Measurements from ENCODE around the gene COMT.

Gene COMT

DNA sequence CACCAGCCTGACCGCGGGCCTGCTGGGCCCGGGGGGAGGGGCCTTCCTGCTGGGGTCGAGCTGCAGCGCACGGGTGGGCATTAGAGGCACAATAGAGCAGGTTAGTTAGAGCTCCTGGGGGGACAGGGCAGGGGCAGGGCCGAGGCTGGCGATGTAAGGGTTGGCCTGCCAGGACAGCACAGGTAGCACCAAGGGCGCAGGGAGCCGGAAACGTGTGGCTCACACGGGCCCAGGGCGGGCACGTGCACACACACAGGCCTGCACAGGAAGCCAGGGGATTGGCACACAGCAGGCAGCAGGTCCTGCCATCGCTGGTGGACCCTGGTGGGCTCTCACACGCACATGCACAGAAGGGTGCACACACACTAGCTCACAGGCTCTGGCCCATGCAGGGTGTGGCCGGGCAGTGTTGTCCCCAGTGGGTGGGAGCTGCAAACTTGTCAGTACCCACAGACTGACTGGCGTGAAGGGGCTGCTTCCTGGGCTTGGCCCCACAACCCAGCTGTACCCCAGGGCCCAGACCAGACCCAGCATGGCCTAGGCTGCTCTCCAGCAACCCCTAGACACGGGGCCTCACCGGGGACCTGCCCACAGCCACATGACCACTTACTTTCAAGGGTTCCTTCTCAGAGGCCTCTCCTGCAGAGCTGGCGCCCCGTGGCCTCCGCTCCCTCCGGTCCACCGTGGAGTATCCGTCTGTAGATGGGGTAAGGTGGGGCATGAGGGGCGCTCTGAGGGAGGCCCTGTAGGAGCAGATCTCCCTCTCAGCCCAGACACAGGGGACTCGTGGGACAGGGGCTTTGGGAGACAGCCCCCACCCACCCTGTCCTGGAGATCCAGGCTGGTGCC, 29.9 kb downstream of the COMT start:
- DNase-seq, result no peak

DNA sequence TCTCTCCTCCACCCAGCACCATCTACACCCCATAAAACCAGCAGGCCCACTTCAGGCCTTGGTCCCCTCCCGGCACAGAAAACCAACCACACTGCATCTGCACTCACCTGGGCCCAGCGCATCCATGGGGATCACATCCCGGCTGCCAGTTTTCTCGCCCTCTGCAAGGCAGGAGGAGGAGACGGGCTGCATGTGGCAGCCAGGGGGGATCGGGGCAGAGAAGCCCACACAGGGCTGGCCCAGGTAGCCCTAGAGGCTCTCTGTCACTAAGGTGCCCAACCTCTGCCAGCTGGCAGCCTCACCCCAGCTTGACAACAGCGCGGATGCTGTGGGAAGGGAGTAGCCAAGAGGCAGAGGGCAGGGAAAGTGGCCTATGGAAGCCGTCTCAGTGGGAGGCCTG, 30.7 kb downstream of the COMT start:
- no peak for DNase-seq

DNA sequence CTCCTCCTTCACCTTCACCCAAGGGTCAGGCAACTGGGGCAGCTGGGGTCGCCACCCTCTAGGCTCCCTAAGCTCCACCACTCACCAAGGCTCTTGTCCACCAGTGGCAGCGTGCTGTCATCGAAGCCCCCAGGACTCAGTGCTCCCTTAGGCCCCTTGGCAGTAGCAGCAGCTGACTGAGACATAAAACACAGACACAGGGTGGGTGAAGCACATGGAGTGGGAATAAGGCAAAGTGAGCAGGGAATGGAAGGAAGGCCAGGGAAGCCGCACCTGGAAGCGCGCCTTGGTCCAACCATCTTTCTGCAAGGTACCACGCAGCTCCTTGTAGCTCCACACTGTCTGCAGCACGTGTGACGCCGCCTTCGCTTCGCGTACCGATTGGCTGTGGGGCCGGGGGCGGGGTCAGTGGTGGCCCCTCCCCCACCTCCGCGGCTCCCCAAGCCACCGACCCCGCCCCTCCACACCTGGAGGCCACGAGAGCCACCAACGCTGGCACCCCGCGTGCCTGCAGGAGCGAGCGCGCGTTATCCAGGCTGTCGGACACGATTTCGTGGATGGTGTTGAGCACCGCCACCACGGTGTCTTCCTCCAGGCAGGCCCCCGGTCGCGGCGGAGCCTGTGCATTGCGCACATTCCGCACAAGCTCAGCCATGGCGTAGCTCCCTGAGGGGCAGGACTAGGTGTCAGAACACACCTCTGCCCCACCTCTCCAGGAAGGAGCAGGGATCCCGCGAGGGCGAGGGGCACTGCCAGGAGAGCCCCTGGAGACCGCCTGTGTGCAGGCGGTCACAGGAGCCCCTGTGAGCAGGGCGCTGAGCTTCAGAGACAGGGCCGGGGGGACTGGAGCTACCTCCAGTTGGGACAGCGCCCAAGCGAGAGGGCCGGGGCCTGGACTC, 31.3 kb downstream of the COMT start:
- no peak for DNase-seq

DNA sequence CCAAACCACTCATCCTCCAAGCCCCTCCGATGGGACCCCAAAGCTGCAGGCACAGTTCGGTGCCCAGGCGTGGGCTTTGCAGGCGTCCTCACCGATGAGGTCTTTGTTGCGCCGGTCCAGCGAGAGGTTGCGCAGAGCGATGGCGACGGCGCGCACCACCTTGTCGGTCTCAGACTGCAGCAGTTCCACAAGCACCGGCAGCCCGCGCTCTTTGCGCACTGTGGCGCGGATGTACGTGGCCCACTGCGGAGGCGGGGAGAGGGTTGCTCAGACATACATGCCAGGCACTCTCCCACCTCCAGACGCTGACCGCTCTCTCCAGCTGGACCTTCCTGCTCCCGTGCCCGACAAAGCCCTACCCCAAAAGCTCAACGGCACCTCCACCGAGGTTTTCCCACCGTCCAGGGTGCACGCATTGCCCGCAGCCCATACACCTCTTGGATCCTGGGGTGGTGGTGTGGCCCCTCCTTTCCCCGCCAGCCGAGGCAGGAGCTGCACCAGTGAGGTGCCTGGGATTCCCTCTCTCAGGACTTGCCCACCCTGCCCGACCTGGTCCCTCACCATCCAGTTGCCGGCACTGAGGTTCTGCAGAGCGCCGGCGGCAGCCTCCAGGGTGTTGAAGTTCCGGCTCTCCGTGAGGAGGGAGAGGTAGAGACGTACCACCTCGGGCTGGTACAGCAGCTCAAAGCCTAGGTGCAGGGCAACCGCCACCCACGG, 32.1 kb downstream of the COMT start:
- DNase-seq, result no peak

DNA sequence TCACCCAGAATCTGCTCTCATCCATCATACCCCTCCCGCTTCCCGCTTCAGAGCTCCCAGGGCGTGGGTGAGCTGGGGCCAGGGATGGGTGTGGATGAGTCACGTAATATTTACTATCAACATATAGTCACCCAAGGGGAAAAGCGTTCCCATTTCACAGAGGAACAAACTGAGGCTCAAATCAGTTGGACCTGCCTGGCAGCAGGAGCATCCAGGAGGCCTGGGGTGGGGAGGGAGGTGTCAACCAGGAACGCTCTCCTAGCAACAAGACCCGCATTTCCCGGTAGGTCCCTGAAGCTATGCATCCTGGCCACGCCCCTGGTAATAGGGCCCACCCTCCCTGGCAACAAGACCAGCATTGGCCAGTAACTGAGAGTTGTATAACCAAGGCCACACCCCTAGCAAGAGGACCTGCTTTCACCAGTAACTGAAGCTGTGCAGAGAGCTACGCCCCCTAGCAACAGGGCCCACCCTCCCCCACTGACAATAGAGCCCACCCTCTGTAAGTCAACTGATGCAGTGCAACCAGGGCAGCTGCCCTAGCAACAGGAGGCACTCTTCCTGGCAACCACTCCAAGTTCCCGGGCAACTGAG, 32.8 kb downstream of the COMT start:
- DNase-seq, result no peak

DNA sequence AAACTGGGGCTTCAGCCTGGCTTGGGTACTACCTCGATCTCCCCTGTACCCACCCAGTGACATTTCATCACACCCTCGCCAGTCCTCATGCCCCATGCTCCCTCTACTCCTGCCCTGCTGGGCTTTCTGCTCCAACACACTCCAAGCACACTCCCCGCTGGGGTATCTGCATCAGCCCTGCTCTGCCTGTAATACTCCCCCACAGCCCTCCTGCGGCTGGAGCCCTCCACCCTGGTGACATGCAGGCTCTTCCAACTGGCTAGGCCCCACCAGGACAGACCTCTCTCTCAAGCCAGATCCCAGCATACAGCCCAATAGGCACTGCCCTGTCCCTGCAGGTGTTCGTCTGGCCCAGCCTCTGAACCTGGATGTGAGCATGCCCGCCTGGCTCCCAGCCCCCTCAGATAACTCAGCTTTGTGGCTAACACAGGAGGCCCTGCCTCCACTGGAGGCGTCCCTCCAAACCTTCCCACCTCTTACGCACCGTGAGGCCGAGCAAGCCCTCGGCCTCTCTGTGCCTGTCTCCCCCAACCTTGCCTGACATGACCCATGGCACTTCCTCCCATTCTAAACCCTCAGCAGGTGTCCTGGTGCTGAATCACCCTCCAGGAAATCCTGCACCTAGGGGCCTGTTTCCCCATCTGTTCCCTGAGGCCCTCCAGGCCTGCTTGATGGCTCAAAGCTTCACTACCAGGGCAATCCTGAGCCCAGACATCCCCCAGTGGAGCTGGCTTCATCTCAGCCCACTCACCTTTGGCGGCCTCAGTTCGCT, 33.5 kb downstream of the COMT start:
- DNase-seq, result no peak

DNA sequence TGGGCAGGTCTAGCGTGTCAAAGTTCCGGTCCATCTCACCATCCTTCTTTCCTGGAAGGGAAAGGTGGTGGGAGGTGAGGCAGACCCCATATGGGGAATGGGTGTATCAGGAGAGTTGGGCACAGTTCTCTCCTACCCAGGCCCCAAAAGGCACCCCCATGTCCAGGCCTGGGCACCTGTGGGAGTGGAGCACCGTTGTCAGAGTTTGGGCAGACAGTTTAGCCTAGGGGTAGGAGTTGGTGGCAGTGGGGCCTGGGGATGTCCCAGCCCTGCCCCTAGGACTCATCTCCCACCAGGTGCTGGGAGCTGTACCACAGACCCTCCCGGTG, 34.1 kb downstream of the COMT start:
- DNase-seq, result no peak

DNA sequence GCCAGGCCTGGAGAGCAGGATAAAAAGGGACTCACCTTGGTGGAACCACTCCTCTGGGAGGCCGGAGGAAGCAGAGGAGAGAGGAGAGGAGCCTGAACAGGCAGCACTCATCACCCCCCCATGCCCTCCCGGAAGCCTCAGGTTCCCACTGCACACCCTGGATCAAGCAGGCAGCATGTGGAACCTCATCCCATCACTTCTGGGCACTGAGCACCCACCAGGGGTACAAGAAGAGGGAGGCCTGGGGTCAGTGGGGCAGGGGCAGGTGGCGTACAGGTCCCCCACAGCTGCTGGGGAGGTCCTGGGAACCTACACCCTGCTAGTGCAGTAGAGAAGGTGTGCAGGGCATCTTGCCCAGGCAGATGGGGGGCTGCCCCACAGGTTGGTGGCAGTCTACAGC, 35.1 kb downstream of the COMT start:
- DNase-seq, result no peak

DNA sequence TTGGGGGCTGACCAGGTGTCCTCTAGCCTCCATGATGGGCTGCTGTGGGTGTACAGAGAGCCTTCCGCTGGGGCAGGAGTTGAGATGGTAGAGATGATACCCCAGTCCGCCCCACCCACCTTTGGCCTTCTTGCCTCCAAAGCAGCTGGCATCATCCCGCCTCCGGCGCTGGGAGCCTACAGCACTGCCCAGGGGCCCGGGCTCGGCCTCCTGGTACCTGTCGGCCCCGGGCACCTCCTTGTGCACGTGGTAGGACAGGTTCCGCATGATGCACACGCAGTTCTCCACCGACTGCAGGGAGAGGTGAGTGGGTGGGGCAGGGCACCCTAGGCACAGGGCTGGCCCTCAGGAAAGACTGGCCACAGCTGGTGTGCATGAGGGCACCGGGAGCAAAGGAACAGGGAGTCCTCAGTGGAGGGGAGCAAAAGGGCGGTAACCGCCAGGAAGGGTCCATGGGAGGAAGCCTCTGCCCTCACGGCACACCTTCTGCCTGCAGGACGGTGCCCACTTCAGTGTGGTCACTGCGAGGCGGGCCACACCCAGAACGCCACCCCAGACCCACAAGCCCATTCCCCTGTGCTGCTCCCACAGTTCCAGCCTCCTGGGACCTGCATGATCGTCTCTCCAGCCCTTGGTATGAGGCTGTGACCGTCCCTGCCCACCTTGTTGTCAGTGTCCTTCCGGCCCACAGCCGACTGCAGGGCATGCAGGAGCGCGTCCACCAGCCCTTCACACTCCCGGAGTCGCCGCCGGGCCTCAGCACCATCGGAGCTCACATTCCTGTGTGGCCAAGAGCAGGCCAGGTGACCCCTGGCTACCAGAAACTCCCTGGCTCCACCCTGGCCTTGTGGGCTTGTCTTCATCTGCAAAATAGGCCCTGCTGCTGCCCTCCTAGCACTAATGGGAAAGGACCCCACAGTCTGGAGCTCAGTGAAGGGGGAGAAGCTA, 36.0 kb downstream of the COMT start:
- DNase-seq, result no peak

DNA sequence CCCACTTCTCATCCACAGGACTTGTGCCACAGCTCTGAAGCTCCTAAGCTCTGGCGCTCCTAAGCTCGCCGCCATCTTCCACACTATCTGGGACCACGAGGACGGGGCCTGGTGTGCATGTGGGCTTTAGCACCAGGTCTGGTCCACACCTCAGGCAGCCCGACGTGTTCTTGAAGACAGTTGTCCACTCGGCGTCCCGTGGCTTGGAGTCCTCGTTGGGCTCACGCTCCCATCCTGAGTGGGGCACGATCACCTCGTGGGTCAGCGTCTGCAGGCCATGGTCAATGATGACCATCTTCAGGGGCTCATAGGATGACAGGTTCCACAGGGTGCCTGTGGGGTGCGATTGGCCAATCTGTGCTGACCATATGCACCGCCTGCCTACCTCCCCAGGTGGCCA, 37.2 kb downstream of the COMT start:
- DNase-seq, result no peak

DNA sequence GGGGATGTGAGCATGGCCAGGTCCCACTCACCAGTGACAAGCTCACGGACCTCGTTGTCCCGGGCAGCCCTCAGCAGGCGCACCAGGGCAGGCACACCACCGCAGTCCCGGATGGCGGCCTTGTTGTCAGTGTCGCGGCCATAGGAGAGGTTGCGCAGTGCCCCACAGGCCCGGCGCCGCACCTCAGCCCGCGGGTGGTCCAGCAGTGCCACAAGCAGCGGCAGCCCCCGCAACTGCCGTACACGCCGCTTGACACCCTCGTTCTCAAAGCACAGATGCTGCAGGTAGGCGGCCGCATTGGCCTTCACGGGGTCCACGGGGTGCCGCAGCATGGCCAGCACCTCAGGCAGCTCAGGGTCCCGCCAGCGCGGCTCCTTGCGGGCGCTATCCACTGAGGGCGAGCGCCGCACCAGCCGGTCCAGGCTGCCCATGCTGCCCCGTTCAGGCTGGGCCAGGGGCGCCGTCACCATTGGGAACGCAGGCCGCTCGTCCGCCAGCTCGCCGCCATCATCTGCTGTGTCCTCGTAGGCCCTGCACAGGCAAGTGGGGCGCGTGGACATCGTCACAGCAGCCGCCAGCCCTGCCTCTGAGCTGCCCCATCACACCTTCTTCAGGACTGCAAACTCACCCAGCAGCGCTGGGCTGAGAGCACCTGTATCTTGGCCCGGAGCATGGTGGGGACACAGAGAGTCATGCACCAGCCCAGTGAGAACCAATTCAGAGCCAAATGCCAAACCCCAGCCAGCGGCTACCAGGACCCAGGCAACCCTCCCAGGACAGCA, 38.3 kb downstream of the COMT start:
- no peak for DNase-seq

DNA sequence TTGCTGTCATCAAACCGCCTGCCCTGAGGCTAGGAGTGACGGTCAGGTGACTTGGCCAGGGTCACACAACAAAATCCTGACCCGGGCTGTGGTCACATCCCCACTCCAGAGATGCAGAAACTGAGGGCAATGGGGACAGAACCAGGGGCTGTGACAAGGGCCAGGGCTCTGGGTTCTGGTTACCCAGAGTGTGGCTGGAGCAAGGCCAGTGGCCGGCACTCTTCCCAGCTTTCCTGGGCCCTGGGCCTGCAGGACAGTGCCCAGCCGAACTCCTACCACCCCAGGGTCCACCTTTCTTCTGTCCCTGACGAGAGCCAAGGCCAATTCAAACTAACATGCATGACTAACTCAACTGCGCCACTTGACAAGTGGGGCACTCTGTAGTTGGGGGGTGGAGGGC, 39.2 kb downstream of the COMT start:
- DNase-seq, result no peak

DNA sequence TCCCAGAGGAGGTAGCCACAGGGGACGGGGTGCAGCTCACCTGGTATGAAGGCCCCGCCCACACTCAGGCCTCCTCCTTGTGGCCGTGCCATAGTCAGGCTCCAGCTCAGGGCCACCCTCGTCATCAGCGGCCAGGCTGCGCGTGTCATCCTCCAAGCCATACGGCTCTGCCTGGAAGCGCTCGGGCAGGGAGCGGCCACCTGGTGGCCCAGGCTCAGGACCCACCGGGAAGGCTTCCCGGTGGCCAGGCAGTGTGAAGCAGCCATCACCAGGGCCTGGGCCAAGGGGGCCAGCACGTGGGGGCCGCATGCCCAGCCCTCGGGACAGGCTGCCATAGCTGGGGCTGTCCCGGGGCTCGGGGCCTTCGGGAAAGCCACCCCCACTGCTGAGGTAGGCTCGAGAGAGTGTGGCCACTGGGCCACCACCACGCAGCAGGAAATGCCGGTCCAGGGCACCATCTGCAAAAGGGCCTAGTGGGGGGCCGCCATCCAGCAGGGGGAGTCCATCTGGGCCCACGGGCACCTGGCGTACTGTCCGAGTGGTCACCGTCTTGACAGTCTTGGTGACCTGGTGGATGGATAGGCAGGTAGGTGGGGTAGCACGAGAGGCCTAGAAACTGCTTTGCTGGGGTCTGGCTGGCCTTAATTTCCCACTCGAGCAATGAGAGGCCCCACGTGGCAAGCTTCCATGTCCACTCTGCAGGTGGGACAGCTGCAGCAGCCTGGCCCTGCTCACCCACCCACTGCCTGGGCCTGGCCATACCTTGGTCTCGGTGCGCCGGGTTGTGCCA, 39.8 kb downstream of the COMT start:
- no peak for DNase-seq

DNA sequence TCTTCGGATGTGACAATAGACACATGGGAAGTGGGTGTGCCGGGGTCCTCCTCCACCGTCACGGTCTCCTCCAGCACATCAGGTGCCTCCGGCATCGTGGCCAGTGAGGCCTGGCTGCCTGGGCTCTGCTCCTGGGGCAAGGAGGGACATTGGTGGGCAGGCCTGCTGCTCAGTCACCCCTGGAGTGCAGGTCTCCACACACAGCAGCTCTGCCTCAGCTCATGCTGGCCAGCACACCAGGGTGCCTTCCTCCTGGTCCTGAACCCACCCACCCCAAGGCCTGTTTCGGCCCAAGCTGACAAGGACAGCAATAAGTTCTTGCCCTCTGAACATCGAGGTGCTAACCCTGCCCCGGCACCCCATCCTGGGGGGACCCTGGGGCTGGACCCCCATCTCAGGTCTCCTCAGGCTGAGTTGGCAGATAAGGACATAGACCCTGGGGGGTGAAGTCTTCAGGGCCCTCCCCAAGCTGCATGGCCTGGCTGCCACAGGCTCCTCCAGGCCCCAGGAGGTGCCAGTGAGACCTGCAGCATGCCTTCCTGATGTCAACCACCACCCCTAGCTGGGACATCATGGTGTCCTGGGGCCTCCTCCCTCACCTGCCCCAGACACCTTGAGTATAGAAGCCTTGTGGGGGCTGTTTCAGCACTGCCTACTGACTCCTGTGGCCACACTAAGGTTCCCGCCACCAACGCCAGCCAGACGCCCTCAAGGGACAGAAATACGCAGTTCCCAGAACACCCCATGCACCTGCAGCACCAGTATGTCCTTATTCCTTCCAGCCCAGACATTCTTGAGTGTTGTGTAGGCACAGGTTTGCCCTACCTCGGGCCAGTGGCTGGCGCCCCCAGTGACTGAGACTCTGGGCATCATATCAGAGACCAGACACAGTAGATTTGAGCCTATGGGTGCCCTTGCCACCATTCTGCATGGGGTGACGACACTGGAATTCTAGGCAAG, 40.7 kb downstream of the COMT start:
- no peak for DNase-seq

DNA sequence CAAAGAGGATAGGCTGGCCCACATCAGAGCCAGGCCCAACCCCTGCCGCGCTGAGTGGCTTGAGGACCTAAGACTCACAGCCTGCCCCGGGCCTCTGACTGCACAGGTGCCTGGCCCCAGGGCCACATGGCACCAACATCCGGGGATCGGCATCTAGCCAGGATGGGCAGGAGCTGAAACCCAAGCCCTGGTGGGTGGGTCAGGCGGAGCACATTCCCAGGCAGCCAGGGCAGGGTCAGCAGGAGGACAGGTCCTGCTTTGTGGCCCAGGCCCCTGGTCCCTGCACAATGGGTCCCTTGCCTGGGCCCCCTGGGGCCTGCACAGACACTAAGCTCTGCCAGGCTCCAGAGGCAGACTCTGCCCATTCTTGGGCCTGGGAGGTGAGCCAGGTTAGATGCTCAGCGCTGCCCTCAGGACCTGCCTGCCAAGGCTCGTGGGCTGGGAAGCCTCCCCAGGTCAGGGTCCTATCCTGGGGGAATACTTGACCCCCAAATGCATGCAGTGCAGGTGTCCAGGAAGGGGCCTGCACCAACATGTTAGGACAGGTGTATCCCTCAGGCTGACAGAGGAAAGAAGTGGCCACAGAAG, 41.5 kb downstream of the COMT start:
- DNase-seq, result no peak

DNA sequence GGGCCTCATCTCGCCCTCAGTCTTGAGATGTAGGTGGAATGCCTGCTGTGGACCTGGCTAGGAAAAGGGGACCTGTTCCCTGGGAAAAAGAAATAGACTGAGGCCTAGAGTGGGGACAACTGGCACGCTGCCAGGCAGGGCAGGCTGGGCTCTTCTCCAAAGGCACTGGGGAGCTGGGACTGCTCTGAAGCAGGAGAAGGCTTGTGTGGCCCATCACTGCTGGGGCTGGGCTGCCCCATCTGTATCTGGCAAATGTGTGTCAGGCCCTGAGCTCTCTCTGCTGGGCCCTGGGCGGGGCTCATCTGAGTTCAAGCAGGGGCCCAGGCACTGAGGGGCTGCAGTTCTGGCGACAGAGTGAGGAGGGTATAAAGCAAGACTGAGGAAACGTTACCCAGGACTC, 42.2 kb downstream of the COMT start:
- DNase-seq, result no peak

DNA sequence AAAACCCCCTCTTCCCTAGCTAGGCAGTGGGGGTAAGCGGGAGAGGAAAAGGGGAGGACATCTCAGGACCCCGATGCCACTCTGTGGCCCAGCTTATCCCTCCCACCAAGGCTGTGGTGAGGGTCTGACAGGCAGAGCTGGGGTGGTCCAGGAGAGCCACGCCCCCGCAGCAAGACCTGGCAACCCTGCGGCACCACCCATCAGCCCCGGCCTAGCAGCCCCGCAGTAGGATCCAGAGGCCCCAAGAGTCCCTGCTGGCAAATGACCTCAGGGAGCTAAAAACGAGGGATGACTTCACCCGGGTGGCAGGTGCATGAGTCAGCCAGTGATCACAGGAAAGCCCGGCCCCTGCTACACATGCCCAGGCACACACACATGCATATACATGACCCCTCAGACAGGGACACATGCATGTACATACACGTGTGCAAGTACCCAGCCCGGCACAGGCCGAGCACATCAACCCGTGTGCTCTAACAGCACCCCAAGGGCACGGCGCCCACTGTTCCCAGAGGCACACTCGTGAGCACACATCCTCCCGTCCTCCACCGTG, 42.7 kb downstream of the COMT start:
- DNase-seq, result peak; percentile 20
